Thyroid gland (tissue), 4 donors: ENCODE data around the gene MSMP. TPM values are rescaled to one million over a fixed set of nuclear protein-coding genes. Genes with fewer than 3 reads are reported as not detected.

Experiments
- DNase-seq, 2 donors: peaks; one replicate each; pipeline ENCODE4 v3.0.0-alpha.2; 2019
- H3K27ac ChIP-seq, 3 donors: fragments of 200-600 bp; sonication (generic); 1 replicate in 2 of 3; 2 replicates in 1 of 3; pipeline ENCODE4 v1.5.1; 2016 to 2019; ENCODE audit warnings: mild to moderate bottlenecking in 1 of 3, moderate library complexity in 1 of 3
- H3K27me3 ChIP-seq: fragments of 200-600 bp; sonication (generic); one replicate; pipeline ENCODE4 v1.5.1; 2019
- H3K36me3 ChIP-seq, 2 donors: fragments of 200-600 bp; sonication (generic); one replicate each; pipeline ENCODE4 v1.5.1; 2016 to 2019
- H3K4me1 ChIP-seq, 2 donors: fragments of 200-600 bp; sonication (generic); one replicate each; pipeline ENCODE4 v1.5.1; 2017 to 2019
- H3K4me3 ChIP-seq, 3 donors: fragments of 200-600 bp; sonication (generic); replicated peaks in 1 of 3; 1 replicate in 2 of 3; 2 replicates in 1 of 3; pipeline ENCODE4 v1.5.1; 2016; ENCODE audit warnings: mild to moderate bottlenecking in 1 of 3
- H3K9me3 ChIP-seq: fragments of 200-600 bp; sonication (generic); one replicate; pipeline ENCODE4 v1.5.1; 2017
- POLR2A ChIP-seq, 2 donors: fragments of 450-650 bp; IDR thresholded peaks; one replicate each; pipeline ENCODE4 v1.6.1; 2017; ENCODE audit warnings: antibody characterized with exemption in 2 of 2, mild to moderate bottlenecking in 2 of 2, moderate library complexity in 1 of 2
- WGBS, 2 donors: methylation state at CpG; one replicate each; pipeline ENCODE4 v1.1.5; 2017; 5-methylcytosine and 5-hydroxymethylcytosine counted together
- intact Hi-C: fragments of 100-400 bp; cut with DNase I; formaldehyde crosslinking; loops from one replicate; pipeline ENCODE4 v1.15.1; 2023
- total RNA-seq, 4 donors: library from RNA; depleted of rRNA; stranded (reverse); fragments of >200 nt; gene quantifications; one replicate each; pipeline ENCODE4 v1.2.3, GENCODE V29; 2016
- TF ChIP-seq, protein P1 (sequence below), 6 experiments: fragments of 200-600 bp in 3 of 6; fragments of 450-650 bp in 3 of 6; sonication (generic) in 3 of 6; IDR thresholded peaks; one replicate each; pipeline ENCODE4 v1.5.1; 2016 to 2019; ENCODE audit warnings: antibody characterized with exemption in 6 of 6, mild to moderate bottlenecking in 2 of 6, inconsistent platforms in 1 of 6, moderate library complexity in 1 of 6

Gene MSMP
- total RNA-seq, 4 donors from 2014 or later = 0.67 TPM; not detected in 3

GRCh38 chr9:35728041-35728971 is 25.8 kb downstream of the MSMP start:
- H3K9me3 ChIP-seq = no peaks in the 10 kb centered on the region
- H3K27ac ChIP-seq = peak overlapping the region; percentile 34 to 59 (median 52)
- H3K4me3 ChIP-seq = peak overlapping the region in 1 of 3 donors; percentile 7
- TF ChIP-seq POLR2A (IDR thresholded peaks at IDR 0.05) = peak in 1 of 2 donors; percentile 23
- TF ChIP-seq, protein P1, sequence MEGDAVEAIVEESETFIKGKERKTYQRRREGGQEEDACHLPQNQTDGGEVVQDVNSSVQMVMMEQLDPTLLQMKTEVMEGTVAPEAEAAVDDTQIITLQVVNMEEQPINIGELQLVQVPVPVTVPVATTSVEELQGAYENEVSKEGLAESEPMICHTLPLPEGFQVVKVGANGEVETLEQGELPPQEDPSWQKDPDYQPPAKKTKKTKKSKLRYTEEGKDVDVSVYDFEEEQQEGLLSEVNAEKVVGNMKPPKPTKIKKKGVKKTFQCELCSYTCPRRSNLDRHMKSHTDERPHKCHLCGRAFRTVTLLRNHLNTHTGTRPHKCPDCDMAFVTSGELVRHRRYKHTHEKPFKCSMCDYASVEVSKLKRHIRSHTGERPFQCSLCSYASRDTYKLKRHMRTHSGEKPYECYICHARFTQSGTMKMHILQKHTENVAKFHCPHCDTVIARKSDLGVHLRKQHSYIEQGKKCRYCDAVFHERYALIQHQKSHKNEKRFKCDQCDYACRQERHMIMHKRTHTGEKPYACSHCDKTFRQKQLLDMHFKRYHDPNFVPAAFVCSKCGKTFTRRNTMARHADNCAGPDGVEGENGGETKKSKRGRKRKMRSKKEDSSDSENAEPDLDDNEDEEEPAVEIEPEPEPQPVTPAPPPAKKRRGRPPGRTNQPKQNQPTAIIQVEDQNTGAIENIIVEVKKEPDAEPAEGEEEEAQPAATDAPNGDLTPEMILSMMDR (IDR thresholded peaks at IDR 0.05) = no peak
- H3K36me3 ChIP-seq = peaks cover 20 to 22% of the 10 kb centered on the region in 2 donors
- intact Hi-C loops = loop anchor here (5.0 kb wide), 1 partner anchor 76 kb away; the partner anchor contains the start of gene SIT1
- peak; percentile 68 to 70 for DNase-seq
- no peaks in the 10 kb centered on the region for H3K27me3 ChIP-seq
- H3K4me1 ChIP-seq = peaks cover 43 to 47% of the 10 kb centered on the region in 2 donors
- 20 to 25% methylated on average over 10 of the region's 10 CpGs for WGBS, 2 donors

DNA sequence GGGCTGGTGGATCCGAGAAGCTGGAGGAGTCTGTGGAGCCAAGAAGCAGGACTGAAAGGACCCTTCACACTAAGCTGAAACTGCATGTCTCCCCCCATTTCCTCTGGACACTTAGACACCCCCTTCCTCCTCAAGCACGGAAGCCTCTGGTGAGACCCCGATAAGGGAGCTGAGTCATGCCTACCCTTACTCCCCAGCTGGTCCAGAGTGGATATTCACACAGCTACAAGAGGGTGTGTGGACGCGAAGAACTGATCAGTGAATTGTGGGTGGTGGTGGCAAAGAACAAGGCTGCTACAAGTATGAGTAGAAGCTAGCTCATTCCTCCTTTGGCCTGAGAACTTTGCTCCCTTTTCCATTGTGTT is 26.4 kb downstream of the MSMP start:
- Histone ChIP-seq H3K36me3 (peaks cover 24 to 28% of the 10 kb centered on the region in 2 donors), H3K9me3 (no peaks in the 10 kb centered on the region), H3K27ac (peak overlapping the region; percentile 34 to 59 (median 52)), H3K27me3 (no peaks in the 10 kb centered on the region), H3K4me1 (peaks cover 36 to 44% of the 10 kb centered on the region in 2 donors), H3K4me3 (no peak overlapping the region)
- TF ChIP-seq POLR2A (IDR thresholded peaks at IDR 0.05) = no peak
- TF ChIP-seq, protein P1 (IDR thresholded peaks at IDR 0.05) = no peak
- WGBS, 2 donors = 45 to 71% methylated on average over 5 of the region's 5 CpGs
- intact Hi-C loops = loop anchor here (5.0 kb wide), 1 partner anchor 75 kb away; the partner anchor contains the start of gene SIT1
- DNase-seq = no peak

- Histone ChIP-seq H3K4me3 (no peak overlapping the region), H3K9me3 (no peaks in the 10 kb centered on the region), H3K27ac (peak overlapping the region; percentile 44 to 59 (median 52)), H3K4me1 (peaks cover 35 to 44% of the 10 kb centered on the region in 2 donors), H3K27me3 (no peaks in the 10 kb centered on the region), H3K36me3 (peaks cover 31 to 35% of the 10 kb centered on the region in 2 donors)
- 48 to 53% methylated on average over 3 of the region's 3 CpGs for WGBS, 2 donors
- peak; percentile 31 to 41 for DNase-seq
- intact Hi-C loops = loop anchor here (5.0 kb wide), 1 partner anchor 75 kb away; the partner anchor contains the start of gene SIT1
- TF ChIP-seq, protein P1 (IDR thresholded peaks at IDR 0.05) = no peak
- TF ChIP-seq POLR2A (IDR thresholded peaks at IDR 0.05) = no peak
Measured at GRCh38 chr9:35726931-35727330, 27.1 kb downstream of the MSMP start.

DNA sequence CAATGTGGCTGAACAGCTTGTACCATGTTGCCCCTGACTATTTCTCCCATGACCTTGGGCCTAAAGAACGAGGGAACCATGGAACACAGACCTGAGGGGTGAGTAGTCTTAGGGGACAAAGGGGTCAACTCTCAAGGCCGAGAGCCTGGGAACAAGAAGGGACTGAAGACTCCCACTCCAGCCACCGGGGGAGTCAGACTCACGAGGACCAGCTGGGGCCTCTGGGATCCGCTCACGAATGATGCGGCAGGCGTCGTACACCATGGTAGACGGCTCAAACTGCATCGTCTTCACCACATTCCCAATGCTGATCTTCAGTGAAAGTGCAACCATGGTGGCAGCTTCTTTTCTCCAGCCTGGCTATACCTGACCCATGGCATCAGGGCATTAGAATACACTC is 28.7 kb downstream of the MSMP start:
- H3K27ac ChIP-seq = no peak overlapping the region
- H3K4me1 ChIP-seq = peaks cover 27 to 35% of the 10 kb centered on the region in 2 donors
- no peak overlapping the region for H3K4me3 ChIP-seq
- peaks cover 47 to 51% of the 10 kb centered on the region in 2 donors for H3K36me3 ChIP-seq
- H3K27me3 ChIP-seq = no peaks in the 10 kb centered on the region
- no peaks in the 10 kb centered on the region for H3K9me3 ChIP-seq
- no peak for DNase-seq
- intact Hi-C loops = loop anchor here (5.0 kb wide), 1 partner anchor 73 kb away; the partner anchor contains the start of gene SIT1
- no peak for TF ChIP-seq POLR2A (IDR thresholded peaks at IDR 0.05)
- TF ChIP-seq, protein P1 (IDR thresholded peaks at IDR 0.05) = no peak
- 97 to 98% methylated on average over 10 to 11 of the region's 11 CpGs for WGBS, 2 donors

DNA sequence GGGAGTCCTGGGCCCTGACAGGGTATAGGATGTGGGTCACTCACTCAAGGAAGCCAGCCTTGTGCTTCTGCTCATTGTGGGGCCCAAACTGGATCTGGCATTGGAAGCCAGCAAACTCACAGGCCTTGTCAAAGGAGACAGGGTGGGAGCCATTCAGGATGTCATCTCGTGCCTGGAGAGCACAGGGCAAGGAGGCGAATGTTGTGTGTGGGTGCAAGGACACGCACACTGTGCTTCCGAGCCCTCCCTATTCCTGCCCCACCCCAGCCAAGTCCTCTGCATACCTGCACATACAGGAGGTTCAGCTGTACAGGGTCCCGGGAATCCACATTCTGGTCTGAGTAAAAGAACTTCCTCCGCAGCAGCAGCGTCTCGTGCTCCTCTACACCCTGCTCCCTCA is 30.2 kb downstream of the MSMP start:
- Histone ChIP-seq H3K4me3 (no peak overlapping the region), H3K27me3 (no peaks in the 10 kb centered on the region), H3K27ac (no peak overlapping the region), H3K4me1 (peaks cover 14 to 20% of the 10 kb centered on the region in 2 donors), H3K9me3 (no peaks in the 10 kb centered on the region), H3K36me3 (peaks cover 61 to 66% of the 10 kb centered on the region in 2 donors)
- WGBS, 2 donors = 94% methylated on average over 8 of the region's 8 CpGs
- intact Hi-C loops = no loop called here
- no peak for TF ChIP-seq POLR2A (IDR thresholded peaks at IDR 0.05)
- TF ChIP-seq, protein P1 (IDR thresholded peaks at IDR 0.05) = no peak
- no peak for DNase-seq
